ENCODE results near the gene OR1A1. TPM values are rescaled to one million over a fixed set of nuclear protein-coding genes. Genes with fewer than 3 reads are reported as not detected.
"Not testable (repeated sequence)": the region's sequence is repeated elsewhere in the genome, so short reads cannot be mapped to it uniquely, and the experiment has no call there.

Gene OR1A1
- total and polyA plus RNA-seq, 2 donors from 2014 or later = not detected

DNA sequence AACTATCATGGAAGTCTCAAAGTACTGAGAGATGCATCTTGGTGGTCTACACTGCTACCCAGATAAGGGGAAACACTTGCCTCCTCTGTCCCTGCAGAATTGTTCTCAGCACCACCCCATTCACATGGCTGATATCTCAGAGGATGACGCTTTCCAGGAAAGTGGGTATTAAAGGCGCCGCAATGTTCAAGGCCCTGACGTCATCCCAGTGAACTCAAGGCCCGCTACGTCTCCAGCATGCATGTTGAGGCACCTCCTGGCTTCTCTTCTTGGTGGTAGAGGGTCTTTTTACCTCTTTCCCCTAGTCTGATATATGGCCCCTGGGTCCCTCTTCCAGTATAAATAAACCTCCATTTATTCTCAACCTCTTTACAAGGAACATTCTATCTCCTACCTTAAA lies 1.0 kb downstream of the OR1A1 start:
- H3K27me3 ChIP-seq (ENCODE audit: control insufficient read depth, insufficient read depth, low read length) = no peaks in the 10 kb centered on the region
- intact Hi-C loops (cut with DNase I) = no loop called here
- no peaks in the 10 kb centered on the region for H3K9me3 ChIP-seq (ENCODE audit: control insufficient read depth in 2 of 3, insufficient read depth in 1 of 3, low read length in 3 of 3)
- TF ChIP-seq, protein P1, sequence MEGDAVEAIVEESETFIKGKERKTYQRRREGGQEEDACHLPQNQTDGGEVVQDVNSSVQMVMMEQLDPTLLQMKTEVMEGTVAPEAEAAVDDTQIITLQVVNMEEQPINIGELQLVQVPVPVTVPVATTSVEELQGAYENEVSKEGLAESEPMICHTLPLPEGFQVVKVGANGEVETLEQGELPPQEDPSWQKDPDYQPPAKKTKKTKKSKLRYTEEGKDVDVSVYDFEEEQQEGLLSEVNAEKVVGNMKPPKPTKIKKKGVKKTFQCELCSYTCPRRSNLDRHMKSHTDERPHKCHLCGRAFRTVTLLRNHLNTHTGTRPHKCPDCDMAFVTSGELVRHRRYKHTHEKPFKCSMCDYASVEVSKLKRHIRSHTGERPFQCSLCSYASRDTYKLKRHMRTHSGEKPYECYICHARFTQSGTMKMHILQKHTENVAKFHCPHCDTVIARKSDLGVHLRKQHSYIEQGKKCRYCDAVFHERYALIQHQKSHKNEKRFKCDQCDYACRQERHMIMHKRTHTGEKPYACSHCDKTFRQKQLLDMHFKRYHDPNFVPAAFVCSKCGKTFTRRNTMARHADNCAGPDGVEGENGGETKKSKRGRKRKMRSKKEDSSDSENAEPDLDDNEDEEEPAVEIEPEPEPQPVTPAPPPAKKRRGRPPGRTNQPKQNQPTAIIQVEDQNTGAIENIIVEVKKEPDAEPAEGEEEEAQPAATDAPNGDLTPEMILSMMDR (IDR thresholded peaks at IDR 0.05; ENCODE audit: borderline replicate concordance, extremely low read depth, insufficient read depth) = no peak
- H3K9ac ChIP-seq (ENCODE audit: low read length in 3 of 3) = no peak overlapping the region
- no peaks in the 10 kb centered on the region for H3K4me1 ChIP-seq (ENCODE audit: control insufficient read depth in 2 of 3, insufficient read depth in 2 of 3, low read depth in 1 of 3, low read length in 3 of 3)
- no peaks in the 10 kb centered on the region for H3K36me3 ChIP-seq (ENCODE audit: control insufficient read depth in 2 of 3, insufficient read depth in 3 of 3, low read length in 3 of 3)
- FAIRE-seq (no peak), DNase-seq (no peak)
- H3K4me3 ChIP-seq (ENCODE audit: low read length in 3 of 3) = no peak overlapping the region
- no peak overlapping the region for H3K27ac ChIP-seq (ENCODE audit: low read depth in 2 of 2, low read length in 2 of 2)

DNA sequence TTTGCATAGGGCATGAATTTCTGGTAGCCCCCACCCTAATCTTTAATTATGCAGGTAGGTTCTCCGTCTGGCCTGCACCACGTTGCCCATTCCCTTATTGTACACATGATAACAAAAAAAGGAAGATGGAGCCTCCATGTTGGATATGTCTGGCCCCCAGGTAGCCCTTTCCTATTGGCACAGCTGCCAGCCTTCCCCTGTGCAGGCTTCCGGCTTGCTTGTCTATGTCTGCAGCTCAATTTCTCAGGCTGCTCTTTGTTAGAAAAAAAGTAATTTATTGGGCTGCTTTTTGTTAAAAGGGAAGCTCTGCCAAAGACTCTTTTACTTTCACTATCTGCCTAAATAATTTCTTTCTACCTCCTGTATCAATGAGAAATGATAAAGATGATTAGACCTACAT lies 5.5 kb downstream of the OR1A1 start:
- intact Hi-C loops (cut with DNase I) = no loop called here
- TF ChIP-seq, protein P1 (IDR thresholded peaks at IDR 0.05; ENCODE audit: borderline replicate concordance, extremely low read depth, insufficient read depth) = no peak
- H3K27ac ChIP-seq (ENCODE audit: low read depth in 2 of 2, low read length in 2 of 2) = no peak overlapping the region
- no peak overlapping the region for H3K9ac ChIP-seq (ENCODE audit: low read length in 3 of 3)
- H3K9me3 ChIP-seq (ENCODE audit: control insufficient read depth in 2 of 3, insufficient read depth in 1 of 3, low read length in 3 of 3) = peaks cover 0 to 5% (median 3%) of the 10 kb centered on the region in 3 donors
- DNase-seq = no peak
- FAIRE-seq = no peak
- no peaks in the 10 kb centered on the region for H3K4me1 ChIP-seq (ENCODE audit: control insufficient read depth in 2 of 3, insufficient read depth in 2 of 3, low read depth in 1 of 3, low read length in 3 of 3)
- no peaks in the 10 kb centered on the region for H3K36me3 ChIP-seq (ENCODE audit: control insufficient read depth in 2 of 3, insufficient read depth in 3 of 3, low read length in 3 of 3)
- H3K27me3 ChIP-seq (ENCODE audit: control insufficient read depth, insufficient read depth, low read length) = no peaks in the 10 kb centered on the region
- no peak overlapping the region for H3K4me3 ChIP-seq (ENCODE audit: low read length in 3 of 3)

DNA sequence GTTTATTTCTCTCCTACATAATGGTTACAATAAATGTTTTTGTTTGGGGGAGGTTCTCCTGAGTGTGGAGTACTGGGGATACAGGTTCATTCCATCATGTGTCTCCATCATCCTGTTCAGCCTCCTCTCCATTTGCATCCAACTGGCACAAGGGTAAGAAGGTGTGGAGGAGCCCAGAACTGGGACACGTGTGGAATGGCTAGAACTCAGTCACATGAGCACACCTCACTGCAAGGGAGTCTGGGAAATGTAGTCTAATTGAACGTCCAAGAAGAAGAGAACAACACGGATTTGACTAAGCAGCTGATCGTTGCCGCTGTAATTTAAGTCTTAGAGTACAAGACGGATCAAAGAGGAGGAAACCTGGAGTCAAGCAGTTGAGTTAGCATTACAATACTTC lies 6.1 kb downstream of the OR1A1 start:
- FAIRE-seq = no peak
- no peaks in the 10 kb centered on the region for H3K27me3 ChIP-seq (ENCODE audit: control insufficient read depth, insufficient read depth, low read length)

DNA sequence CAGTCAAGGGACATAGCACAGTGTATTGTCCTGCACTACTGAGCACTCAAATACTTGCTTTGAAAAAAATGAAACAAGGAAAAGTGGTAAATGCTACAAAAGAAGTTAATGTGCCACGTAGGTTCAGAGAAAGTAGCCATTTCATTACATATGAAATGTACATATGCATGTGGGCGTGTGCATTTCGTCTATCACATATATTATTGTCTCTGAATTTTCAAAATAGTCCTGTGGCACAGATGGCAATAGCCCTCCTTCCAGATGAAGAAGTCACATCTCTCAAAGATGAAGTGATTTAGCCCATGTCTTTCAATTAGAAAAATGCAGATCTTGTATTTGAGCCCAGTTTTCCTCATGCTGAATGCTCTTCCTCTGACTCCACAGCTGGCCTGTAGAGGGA lies 12.5 kb downstream of the OR1A1 start:
- intact Hi-C loops (cut with DNase I); FAIRE-seq; H3K36me3 ChIP-seq (ENCODE audit: control insufficient read depth in 2 of 3, insufficient read depth in 3 of 3, low read length in 3 of 3); H3K4me3 ChIP-seq (ENCODE audit: low read length in 3 of 3); H3K9ac ChIP-seq (ENCODE audit: low read length in 3 of 3); H3K27ac ChIP-seq (ENCODE audit: low read depth in 2 of 2, low read length in 2 of 2); H3K4me1 ChIP-seq (ENCODE audit: control insufficient read depth in 2 of 3, insufficient read depth in 2 of 3, low read depth in 1 of 3, low read length in 3 of 3); DNase-seq; H3K9me3 ChIP-seq (ENCODE audit: control insufficient read depth in 2 of 3, insufficient read depth in 1 of 3, low read length in 3 of 3); H3K27me3 ChIP-seq (ENCODE audit: control insufficient read depth, insufficient read depth, low read length): not testable (repeated sequence)

More for the DNA sequence above, 6.1 kb downstream of the OR1A1 start:
- Histone ChIP-seq H3K9ac (ENCODE audit: low read length in 3 of 3) (no peak overlapping the region), H3K4me1 (ENCODE audit: control insufficient read depth in 2 of 3, insufficient read depth in 2 of 3, low read depth in 1 of 3, low read length in 3 of 3) (no peaks in the 10 kb centered on the region), H3K36me3 (ENCODE audit: control insufficient read depth in 2 of 3, insufficient read depth in 3 of 3, low read length in 3 of 3) (no peaks in the 10 kb centered on the region), H3K27ac (ENCODE audit: low read depth in 2 of 2, low read length in 2 of 2) (no peak overlapping the region), H3K4me3 (ENCODE audit: low read length in 3 of 3) (no peak overlapping the region), H3K9me3 (ENCODE audit: control insufficient read depth in 2 of 3, insufficient read depth in 1 of 3, low read length in 3 of 3) (peaks cover 0 to 5% (median 3%) of the 10 kb centered on the region in 3 donors)
- no peak for DNase-seq
- intact Hi-C loops (cut with DNase I) = no loop called here
- TF ChIP-seq, protein P1 (IDR thresholded peaks at IDR 0.05; ENCODE audit: borderline replicate concordance, extremely low read depth, insufficient read depth) = no peak
